GM12801 (cell line): ENCODE measurements around the gene PABPN1L.

Source experiments
- CTCF ChIP-seq: IDR thresholded peaks from one replicate; pipeline ENCODE4 v1.5.1; 2011; ENCODE audit warnings: control low read depth; ENCODE audit not compliant: insufficient read length; ENCODE audit errors: extremely low read depth

The PABPN1L gene

GRCh38 chr16:88819126-88819525 is 47.3 kb downstream of the PABPN1L start:
- TF ChIP-seq CTCF = no peak

- TF ChIP-seq CTCF = no peak
Measured at GRCh38 chr16:88818575-88818874, 47.9 kb downstream of the PABPN1L start.

GRCh38 chr16:88817785-88818574 is 48.5 kb downstream of the PABPN1L start:
- no peak for TF ChIP-seq CTCF

- TF ChIP-seq CTCF = no peak
Measured at GRCh38 chr16:88816736-88817535, 49.5 kb downstream of the PABPN1L start.

- peak; percentile 12 for TF ChIP-seq CTCF
Measured at GRCh38 chr16:88815901-88816589, 50.4 kb downstream of the PABPN1L start.

GRCh38 chr16:88815227-88815626 is 51.2 kb downstream of the PABPN1L start:
- no peak for TF ChIP-seq CTCF

- no peak for TF ChIP-seq CTCF
Measured at GRCh38 chr16:88814144-88814502, 52.3 kb downstream of the PABPN1L start.
